Stomach (tissue), 4 donors: Measurements from ENCODE around the gene RRBP1.

Source experiments
- CTCF ChIP-seq, 7 experiments: fragments of 450-650 bp in 4 of 7; fragments of 200-600 bp in 3 of 7; sonication (generic) in 3 of 7; IDR thresholded peaks; one replicate each; pipeline ENCODE4 v1.5.1; 2016 to 2019; ENCODE audit warnings: antibody characterized with exemption in 7 of 7, control low read depth in 2 of 7, mild to moderate bottlenecking in 1 of 7
- EP300 ChIP-seq: sonication (generic); formaldehyde crosslinking; IDR thresholded peaks from one replicate; pipeline ENCODE4 v1.6.1; 2017; ENCODE audit warnings: antibody characterized with exemption
- POLR2A ChIP-seq, 4 donors: fragments of 450-650 bp; IDR thresholded peaks; one replicate each; pipeline ENCODE4 v1.6.1; 2016; ENCODE audit warnings: antibody characterized with exemption in 4 of 4, control low read depth in 2 of 4, mild to moderate bottlenecking in 1 of 4, moderate library complexity in 1 of 4

GRCh38 chr20:17669306-17669931 is 12.6 kb downstream of the RRBP1 start:
- TF ChIP-seq EP300 (no peak), CTCF (IDR thresholded peaks at IDR 0.05) (no peak), POLR2A (IDR thresholded peaks at IDR 0.05) (no peak)
